ENCODE data around the gene CAMK2D. TPM values are rescaled to one million over a fixed set of nuclear protein-coding genes. Genes with fewer than 3 reads are reported as not detected.

CAMK2D gene
- polyA plus RNA-seq, 3 donors from 2014 or later: 14.8 to 22.8 (median 21.4) TPM

DNA sequence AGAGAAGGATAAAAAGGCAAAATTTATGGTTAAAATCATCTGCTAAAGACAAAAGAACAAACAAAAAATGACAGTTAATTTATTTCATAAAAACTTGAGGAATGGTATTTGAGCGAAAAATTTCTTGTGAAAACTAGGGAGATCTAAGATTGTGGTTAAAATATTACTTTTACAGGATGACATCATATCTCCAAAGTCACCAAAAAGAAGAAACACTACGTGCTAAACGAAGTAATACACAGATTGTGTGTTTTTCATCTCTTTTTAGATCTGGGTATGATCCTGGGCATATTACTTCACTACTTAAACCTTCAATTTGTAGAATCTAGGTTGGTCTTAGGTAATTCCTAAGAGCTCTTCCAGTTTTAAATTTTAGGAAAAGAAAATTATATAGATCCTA is 107.7 kb downstream of the CAMK2D start:
- no peaks in the 10 kb centered on the region for H3K27me3 Mint-ChIP-seq (ENCODE audit: low read depth in 3 of 3)
- no peak overlapping the region for H3K4me3 Mint-ChIP-seq
- peaks cover 0 to 3% (median 0%) of the 10 kb centered on the region in 6 donors for H3K9me3 Mint-ChIP-seq
- DNase-seq: no peak
- no peak overlapping the region for H3K27ac Mint-ChIP-seq
- peaks cover 3 to 16% (median 10%) of the 10 kb centered on the region in 3 donors for H3K36me3 Mint-ChIP-seq
- peaks cover 8 to 33% of the 10 kb centered on the region in 2 donors for H3K4me1 Mint-ChIP-seq

DNA sequence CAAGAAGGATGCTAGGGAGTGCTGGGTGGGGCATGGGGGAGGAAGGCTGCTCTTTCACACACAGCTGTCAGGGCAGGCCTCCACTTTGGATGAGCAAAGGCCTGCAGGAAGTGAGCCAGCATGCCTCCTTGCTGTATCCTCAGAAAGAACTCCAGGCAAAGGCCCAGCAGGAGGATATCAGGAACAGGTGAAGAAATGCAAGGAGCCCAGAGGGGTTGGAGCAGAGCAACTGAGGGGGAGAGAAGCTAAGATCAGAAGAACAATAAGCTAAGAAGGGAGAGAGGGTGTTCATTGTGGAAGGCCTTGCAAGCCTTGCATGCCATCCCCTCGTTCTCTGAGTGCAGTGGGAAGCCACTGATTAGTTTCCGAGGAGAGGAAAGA is 115.1 kb downstream of the CAMK2D start:
- peaks cover 5 to 16% (median 10%) of the 10 kb centered on the region in 3 donors for H3K36me3 Mint-ChIP-seq
- H3K9me3 Mint-ChIP-seq: no peaks in the 10 kb centered on the region
- no peak overlapping the region for H3K4me3 Mint-ChIP-seq
- peaks cover 0 to 2% (median 0%) of the 10 kb centered on the region in 3 donors for H3K27me3 Mint-ChIP-seq (ENCODE audit: low read depth in 3 of 3)
- DNase-seq: no peak
- peaks cover 9 to 48% of the 10 kb centered on the region in 2 donors for H3K4me1 Mint-ChIP-seq
- peak overlapping the region in 2 of 6 donors; percentile 12 to 52 for H3K27ac Mint-ChIP-seq

DNA sequence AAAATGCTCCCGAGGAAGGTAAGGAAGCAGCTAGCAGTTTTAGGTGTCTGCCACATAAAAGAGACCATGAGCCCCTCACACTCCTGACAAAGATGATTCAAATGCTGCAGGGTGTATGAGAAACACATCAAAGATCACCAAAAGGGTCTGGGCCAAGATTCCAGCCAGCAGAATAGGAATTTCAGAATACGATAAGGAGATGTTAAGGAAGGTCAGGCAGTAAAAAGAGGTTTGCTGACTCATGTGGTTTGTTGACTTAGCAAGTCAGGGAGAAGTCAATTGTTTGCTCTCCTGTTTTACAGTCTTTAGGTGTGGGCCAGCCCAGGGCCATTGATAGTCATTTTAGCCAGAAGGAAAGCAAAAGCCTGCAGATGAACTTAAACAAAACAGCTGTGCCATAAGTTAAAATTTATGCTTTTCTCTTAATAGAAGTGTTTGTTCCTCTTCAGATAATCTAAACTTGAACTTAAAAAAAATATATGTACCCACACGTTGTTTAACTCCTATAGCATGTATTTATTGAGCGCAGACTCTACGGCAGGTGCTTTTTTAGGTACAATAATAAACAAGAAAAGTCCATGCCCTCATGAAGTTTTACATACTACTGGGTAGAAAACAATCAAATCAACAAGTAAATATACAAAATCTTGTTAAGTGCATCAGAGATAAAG is 115.6 kb downstream of the CAMK2D start:
- peaks cover 5 to 16% (median 10%) of the 10 kb centered on the region in 3 donors for H3K36me3 Mint-ChIP-seq
- peaks cover 0 to 2% (median 0%) of the 10 kb centered on the region in 3 donors for H3K27me3 Mint-ChIP-seq (ENCODE audit: low read depth in 3 of 3)
- H3K4me3 Mint-ChIP-seq: no peak overlapping the region
- no peak for DNase-seq
- H3K4me1 Mint-ChIP-seq: peaks cover 9 to 52% of the 10 kb centered on the region in 2 donors
- H3K27ac Mint-ChIP-seq: peak overlapping the region in 1 of 6 donors; percentile 12
- no peaks in the 10 kb centered on the region for H3K9me3 Mint-ChIP-seq

DNA sequence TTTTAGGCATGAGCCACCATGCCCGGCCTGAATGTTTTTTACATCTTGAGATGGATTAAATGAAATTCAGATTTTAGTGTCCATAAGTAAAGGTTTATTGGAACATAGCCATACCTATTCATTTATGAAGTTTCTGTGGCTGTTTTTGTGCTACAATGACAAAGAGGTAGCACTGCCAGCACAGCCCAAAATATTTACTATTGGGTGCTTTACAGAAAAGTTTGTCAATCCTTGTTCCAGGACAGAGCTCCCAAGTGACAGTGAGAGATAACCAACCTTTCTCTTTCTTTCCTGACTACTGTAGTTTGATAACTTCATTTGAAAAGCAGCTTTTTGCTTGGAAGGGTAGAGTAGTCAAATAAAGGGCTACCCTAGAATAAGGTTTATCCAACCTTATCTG is 116.2 kb downstream of the CAMK2D start:
- peaks cover 0 to 2% (median 0%) of the 10 kb centered on the region in 3 donors for H3K27me3 Mint-ChIP-seq (ENCODE audit: low read depth in 3 of 3)
- peaks cover 5 to 16% (median 10%) of the 10 kb centered on the region in 3 donors for H3K36me3 Mint-ChIP-seq
- no peak for DNase-seq
- H3K4me3 Mint-ChIP-seq: no peak overlapping the region
- no peaks in the 10 kb centered on the region for H3K9me3 Mint-ChIP-seq
- H3K27ac Mint-ChIP-seq: no peak overlapping the region
- H3K4me1 Mint-ChIP-seq: peaks cover 14 to 58% of the 10 kb centered on the region in 2 donors

DNA sequence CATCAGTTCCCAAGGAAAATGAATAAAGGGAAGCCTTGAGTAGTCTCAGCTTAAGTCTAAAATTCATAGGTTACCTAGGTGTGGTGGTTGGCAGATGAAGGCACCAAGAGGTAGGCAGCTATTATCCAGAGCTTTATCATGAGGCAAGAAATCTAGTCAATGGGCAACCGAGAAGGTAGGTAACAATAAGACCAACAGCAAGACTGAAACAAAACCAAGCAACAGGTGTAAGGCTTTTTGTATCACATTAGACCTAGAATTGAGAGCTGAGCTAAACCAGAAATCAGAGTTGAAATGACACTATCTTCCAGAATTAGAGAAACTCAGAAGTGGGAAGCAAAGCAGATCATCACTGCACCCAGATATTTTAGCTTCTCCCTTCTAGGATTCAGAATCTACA is 117.1 kb downstream of the CAMK2D start:
- DNase-seq: no peak
- H3K27me3 Mint-ChIP-seq (ENCODE audit: low read depth in 3 of 3): peaks cover 0 to 2% (median 0%) of the 10 kb centered on the region in 3 donors
- H3K9me3 Mint-ChIP-seq: no peaks in the 10 kb centered on the region
- no peak overlapping the region for H3K4me3 Mint-ChIP-seq
- H3K36me3 Mint-ChIP-seq: peaks cover 5 to 16% (median 10%) of the 10 kb centered on the region in 3 donors
- H3K4me1 Mint-ChIP-seq: peaks cover 22 to 65% of the 10 kb centered on the region in 2 donors
- peak overlapping the region in 1 of 6 donors; percentile 2 for H3K27ac Mint-ChIP-seq

DNA sequence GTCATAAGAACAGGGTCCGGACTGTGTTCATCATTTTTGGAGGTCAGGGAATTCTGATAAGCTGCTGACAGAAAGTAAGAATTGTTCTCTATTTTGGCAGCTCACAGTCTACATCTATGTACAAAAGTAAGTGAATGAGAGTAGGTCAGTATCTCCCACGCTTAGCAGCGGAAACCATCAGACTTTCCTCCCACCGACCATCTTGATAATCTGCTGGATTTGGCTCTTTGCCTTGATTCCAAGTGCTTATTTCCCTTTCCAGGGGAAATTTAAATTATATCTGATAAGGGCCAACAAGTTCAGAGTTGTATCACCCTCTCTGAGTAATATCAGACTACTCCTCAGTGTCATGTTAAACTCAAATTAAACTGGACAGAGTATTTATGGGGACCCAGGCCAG is 118.0 kb downstream of the CAMK2D start:
- H3K27ac Mint-ChIP-seq: no peak overlapping the region
- peaks cover 0 to 3% (median 0%) of the 10 kb centered on the region in 3 donors for H3K27me3 Mint-ChIP-seq (ENCODE audit: low read depth in 3 of 3)
- no peak for DNase-seq
- H3K36me3 Mint-ChIP-seq: peaks cover 0 to 12% (median 5%) of the 10 kb centered on the region in 3 donors
- peaks cover 28 to 65% of the 10 kb centered on the region in 2 donors for H3K4me1 Mint-ChIP-seq
- no peaks in the 10 kb centered on the region for H3K9me3 Mint-ChIP-seq
- no peak overlapping the region for H3K4me3 Mint-ChIP-seq

DNA sequence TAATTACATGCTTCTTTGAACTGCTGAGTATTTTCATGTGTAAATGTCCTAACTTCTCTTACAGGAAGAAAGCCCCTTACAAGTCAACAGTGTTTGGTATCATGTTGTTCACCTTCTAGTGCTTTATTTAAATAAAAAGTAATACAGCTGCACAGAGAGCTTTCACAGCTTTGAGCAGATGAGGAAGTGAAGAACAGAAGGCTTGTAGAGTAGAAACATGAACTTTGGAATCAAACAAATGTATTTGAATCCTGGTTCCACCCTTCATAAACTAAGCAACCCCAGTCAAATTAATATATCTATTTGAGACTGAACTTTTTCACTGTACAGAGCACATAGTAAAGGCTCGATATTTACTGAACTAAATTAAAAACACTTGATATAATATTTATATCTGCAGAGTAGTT is 120.5 kb downstream of the CAMK2D start:
- Mint-ChIP-seq H3K36me3 (peaks cover 0 to 8% (median 0%) of the 10 kb centered on the region in 3 donors), H3K27ac (no peak overlapping the region), H3K4me3 (no peak overlapping the region)

DNA sequence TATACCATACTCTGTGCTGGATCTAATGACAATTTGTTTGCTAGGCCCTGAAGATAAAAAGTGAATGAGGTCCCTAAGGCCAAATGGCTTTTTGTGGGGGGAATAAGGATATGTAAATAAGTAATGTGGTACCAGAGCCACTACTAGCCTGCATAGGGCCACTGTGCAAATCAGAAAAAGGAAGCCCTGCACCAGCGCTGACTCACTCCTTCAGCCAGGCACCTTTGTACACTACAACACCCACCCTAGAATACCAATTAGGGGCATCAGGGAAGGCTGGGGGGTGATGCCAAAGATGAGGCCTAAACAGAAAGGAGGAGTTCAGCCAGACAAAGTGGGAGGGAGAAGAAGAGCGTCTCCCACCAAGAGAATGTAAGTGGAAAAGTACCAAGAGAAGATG is 122.2 kb downstream of the CAMK2D start:
- H3K4me3 Mint-ChIP-seq: no peak overlapping the region
- no peaks in the 10 kb centered on the region for H3K9me3 Mint-ChIP-seq
- H3K27ac Mint-ChIP-seq: peak overlapping the region in 2 of 6 donors; percentile 5 to 38
- H3K27me3 Mint-ChIP-seq (ENCODE audit: low read depth in 3 of 3): peaks cover 2 to 7% (median 4%) of the 10 kb centered on the region in 3 donors
- DNase-seq: no peak
- H3K4me1 Mint-ChIP-seq: peaks cover 44 to 62% of the 10 kb centered on the region in 2 donors
- H3K36me3 Mint-ChIP-seq: peaks cover 0 to under 1% (median 0%) of the 10 kb centered on the region in 3 donors

More for the DNA sequence above, 120.5 kb downstream of the CAMK2D start:
- peaks cover 42 to 73% of the 10 kb centered on the region in 2 donors for H3K4me1 Mint-ChIP-seq
- H3K27me3 Mint-ChIP-seq (ENCODE audit: low read depth in 3 of 3): peaks cover 2 to 7% (median 2%) of the 10 kb centered on the region in 3 donors
- H3K9me3 Mint-ChIP-seq: no peaks in the 10 kb centered on the region
- no peak for DNase-seq

DNA sequence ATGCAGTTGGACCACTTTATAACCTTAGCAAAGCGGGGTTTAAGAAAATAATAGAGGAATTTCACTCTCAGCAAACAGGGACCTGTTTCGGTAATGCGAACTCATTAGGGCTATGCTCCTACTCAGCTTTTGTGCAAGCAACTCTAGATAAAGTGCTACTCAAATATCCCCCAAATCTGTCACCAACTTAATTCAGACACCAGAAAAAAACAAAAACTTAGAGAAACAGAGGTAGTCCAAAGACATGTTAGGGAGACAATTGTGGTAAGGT is 123.0 kb downstream of the CAMK2D start:
- H3K36me3 Mint-ChIP-seq: no peaks in the 10 kb centered on the region
- H3K4me3 Mint-ChIP-seq: no peak overlapping the region
- no peaks in the 10 kb centered on the region for H3K9me3 Mint-ChIP-seq
- no peak overlapping the region for H3K27ac Mint-ChIP-seq
- DNase-seq: no peak
- H3K27me3 Mint-ChIP-seq (ENCODE audit: low read depth in 3 of 3): peaks cover 2 to 7% (median 4%) of the 10 kb centered on the region in 3 donors
- H3K4me1 Mint-ChIP-seq: peaks cover 44 to 55% of the 10 kb centered on the region in 2 donors

DNA sequence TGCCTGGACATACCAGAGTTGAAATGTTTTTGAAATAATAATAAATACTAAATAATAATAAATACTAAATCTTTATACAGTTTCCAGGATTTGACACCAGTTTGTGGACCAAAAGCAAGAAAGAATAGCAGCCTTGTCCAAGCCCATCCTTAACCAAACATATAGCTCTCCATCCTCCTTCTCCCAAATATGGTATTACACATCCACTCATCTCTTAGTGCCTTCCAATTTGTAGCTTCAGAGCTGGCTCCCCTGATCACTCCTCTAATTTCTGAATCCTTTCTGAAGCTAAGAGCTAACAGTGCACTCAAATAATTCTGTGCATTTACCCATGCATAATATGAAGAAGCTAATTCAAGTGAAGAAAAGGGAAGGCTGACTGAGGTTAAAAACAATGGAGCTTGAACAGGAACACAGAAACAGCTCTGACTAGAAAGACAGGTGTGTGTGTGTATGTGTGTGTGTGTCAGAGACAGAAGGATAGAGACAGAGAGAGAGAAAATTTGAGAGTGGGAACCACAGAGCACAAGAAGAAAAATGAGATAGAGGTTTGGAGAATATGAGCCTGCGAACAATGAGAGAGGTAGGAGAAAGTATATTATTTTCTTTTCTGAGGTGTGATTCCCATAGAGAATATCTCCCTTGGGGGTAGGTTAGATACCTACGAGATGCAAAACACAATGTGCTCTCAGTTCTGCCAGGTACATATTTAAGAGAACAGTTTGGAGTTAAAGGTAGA is 123.5 kb downstream of the CAMK2D start:
- no peak for DNase-seq
- Mint-ChIP-seq H3K4me1 (peaks cover 44 to 55% of the 10 kb centered on the region in 2 donors), H3K27ac (peak overlapping the region in 3 of 6 donors; percentile 1 to 45 (median 31)), H3K9me3 (no peaks in the 10 kb centered on the region), H3K27me3 (ENCODE audit: low read depth in 3 of 3) (peaks cover 2 to 7% (median 4%) of the 10 kb centered on the region in 3 donors), H3K36me3 (no peaks in the 10 kb centered on the region), H3K4me3 (peak overlapping the region in 4 of 5 donors; percentile 19 to 62 (median 46))

DNA sequence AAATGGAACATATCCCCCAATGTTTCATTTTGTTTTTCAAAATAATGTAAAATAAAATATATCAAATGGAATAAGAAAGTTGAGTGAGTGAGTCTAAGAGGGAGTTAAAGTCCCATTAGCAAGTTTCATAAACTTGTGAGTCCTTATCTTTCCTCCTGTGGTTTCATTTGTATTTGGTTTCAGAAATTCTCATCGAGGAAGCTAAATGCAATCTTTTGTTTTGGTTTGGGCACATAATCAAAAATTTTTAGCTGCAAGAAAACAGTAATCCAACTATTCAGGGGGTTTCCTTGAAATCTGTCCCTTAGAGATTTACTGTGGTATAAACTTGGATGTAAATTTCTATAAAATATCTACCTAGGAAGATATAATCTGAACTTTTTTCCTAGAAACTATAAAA is 124.2 kb downstream of the CAMK2D start:
- H3K27ac Mint-ChIP-seq: peak overlapping the region in 1 of 6 donors; percentile 62
- peak overlapping the region; percentile 73 to 83 (median 76) for H3K4me3 Mint-ChIP-seq
- peaks cover 44 to 55% of the 10 kb centered on the region in 2 donors for H3K4me1 Mint-ChIP-seq
- H3K36me3 Mint-ChIP-seq: no peaks in the 10 kb centered on the region
- no peaks in the 10 kb centered on the region for H3K9me3 Mint-ChIP-seq
- peaks cover 2 to 7% (median 5%) of the 10 kb centered on the region in 3 donors for H3K27me3 Mint-ChIP-seq (ENCODE audit: low read depth in 3 of 3)
- DNase-seq: peak in 2 of 3 donors; percentile 1 to 5

DNA sequence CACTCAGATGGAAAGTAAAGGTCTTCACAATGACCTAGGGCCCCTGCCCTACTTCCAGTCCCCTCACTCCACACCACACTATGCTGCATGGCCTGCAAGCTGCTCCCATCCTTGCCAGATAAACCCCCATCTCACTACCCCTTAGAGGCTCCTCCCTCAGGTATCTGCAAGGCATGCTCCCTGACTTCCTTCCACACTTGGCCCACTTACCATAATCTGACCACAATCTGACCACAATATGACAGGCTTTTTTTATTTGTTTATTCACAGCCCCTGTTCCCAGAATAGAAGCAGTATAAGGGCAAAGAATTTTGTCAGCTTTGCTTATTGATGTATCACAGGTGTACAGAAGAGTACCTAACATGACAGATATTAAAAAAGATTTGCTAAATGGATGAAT is 124.7 kb downstream of the CAMK2D start:
- peaks cover 2 to 7% (median 6%) of the 10 kb centered on the region in 3 donors for H3K27me3 Mint-ChIP-seq (ENCODE audit: low read depth in 3 of 3)
- peak overlapping the region; percentile 73 to 83 (median 76) for H3K4me3 Mint-ChIP-seq
- peaks cover 44 to 55% of the 10 kb centered on the region in 2 donors for H3K4me1 Mint-ChIP-seq
- no peaks in the 10 kb centered on the region for H3K36me3 Mint-ChIP-seq
- peak; percentile 64 to 72 (median 68) for DNase-seq
- no peaks in the 10 kb centered on the region for H3K9me3 Mint-ChIP-seq
- H3K27ac Mint-ChIP-seq: peak overlapping the region; percentile 62 to 89 (median 84)

DNA sequence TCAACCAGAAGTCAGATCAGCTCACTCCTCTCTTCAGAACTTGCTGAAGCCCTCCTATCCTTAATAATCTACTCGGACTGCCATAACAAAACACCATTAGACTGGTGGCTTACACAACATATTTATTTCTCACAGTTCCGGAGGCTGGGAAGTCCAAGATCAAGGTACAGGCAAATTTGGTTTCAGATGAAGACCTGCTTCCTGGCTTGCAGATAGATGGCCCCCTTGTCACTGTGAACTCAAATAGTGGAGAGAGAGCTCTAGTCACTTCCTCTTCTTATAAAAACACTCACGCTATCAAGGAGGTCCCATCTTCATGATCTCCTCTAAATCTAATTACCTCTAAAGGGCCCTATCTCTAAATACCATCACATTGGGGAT is 125.1 kb downstream of the CAMK2D start:
- Mint-ChIP-seq H3K4me1 (peaks cover 44 to 55% of the 10 kb centered on the region in 2 donors), H3K4me3 (peak overlapping the region; percentile 73 to 83 (median 76)), H3K27me3 (ENCODE audit: low read depth in 3 of 3) (peaks cover 2 to 7% (median 6%) of the 10 kb centered on the region in 3 donors), H3K9me3 (no peaks in the 10 kb centered on the region), H3K27ac (peak overlapping the region; percentile 62 to 89 (median 84)), H3K36me3 (no peaks in the 10 kb centered on the region)
- peak; percentile 30 to 52 (median 49) for DNase-seq
